ENCODE results near the gene PRDM11.

Gene PRDM11

DNA sequence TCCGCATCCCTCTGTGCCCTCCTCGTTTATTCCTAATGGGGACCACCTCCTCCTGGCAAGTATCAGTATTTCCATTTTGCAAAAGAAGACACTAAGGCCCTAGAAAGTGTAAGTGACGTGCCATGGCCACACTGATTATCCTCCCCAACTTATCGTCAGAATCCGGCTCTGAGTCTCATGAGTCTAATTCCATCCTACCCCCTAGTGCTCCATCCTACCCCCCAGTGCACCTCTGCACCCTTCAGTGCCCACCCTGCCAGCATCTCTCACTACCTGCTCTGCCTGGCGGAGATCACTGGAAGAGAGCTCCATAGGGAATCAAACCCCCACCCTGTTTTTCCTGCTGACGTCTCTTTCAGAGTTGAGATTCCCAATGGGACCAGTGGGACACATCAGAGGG, 31.8 kb downstream of the PRDM11 start:
- no peak for DNase-seq

DNA sequence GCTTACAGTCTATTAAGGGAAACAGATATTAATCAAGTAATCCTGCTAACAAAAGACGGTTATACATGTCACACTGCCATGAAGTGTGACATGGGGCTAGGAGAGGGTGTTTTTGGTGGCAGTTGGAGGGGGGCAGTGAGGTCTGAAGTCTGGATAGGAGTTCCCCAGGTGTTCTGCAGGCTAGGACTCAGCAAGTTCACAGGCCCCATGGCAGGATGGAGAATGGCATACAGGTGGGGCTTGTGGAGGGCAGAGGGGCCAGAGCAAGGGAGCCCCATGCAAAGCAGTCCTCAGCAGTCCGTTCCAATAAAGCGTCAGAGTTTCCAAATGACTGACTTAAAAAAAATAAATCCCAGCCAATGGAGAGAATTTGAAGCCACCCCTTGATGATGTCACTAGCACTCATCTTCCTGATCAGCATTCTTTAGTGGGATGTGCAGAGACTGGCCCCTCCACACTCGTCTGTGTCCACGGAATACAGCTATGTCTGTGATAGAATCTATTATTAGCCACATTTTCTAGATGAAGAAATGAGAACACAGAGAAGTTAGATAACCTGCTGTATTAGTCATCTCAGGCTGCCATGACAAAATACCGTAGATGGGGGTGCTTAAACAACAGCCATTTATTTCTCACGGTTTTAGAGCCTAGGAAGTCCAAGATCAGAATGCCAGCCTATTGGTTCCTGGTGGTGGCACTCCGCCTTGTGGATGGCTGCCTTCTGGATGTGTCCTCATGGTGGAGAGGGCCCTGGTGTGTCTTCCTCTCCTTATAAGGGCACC, 32.6 kb downstream of the PRDM11 start:
- no peak for DNase-seq

DNA sequence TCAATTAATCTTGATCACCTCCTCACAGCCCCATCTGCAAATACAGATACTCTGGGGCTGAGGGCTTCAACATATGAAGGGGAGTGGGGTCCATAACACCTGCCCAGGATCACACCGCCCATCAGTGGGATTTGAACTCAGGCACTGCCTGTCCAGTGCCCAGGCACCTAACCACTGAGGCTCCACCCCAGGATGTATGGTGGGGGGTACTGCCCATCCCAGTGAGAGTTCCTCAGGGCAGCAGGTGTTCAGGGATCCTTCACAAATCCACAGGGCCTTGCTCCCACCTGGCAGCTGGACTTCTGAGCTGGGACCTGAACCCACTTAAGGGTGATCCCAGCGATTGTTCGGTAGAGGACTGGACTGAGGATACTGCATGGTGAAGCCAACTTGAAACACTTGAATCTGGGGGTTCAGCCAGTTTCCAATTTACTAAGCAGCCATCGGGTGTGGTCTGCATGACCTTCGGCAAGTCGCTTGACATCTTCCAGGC, 33.3 kb downstream of the PRDM11 start:
- DNase-seq, result no peak

DNA sequence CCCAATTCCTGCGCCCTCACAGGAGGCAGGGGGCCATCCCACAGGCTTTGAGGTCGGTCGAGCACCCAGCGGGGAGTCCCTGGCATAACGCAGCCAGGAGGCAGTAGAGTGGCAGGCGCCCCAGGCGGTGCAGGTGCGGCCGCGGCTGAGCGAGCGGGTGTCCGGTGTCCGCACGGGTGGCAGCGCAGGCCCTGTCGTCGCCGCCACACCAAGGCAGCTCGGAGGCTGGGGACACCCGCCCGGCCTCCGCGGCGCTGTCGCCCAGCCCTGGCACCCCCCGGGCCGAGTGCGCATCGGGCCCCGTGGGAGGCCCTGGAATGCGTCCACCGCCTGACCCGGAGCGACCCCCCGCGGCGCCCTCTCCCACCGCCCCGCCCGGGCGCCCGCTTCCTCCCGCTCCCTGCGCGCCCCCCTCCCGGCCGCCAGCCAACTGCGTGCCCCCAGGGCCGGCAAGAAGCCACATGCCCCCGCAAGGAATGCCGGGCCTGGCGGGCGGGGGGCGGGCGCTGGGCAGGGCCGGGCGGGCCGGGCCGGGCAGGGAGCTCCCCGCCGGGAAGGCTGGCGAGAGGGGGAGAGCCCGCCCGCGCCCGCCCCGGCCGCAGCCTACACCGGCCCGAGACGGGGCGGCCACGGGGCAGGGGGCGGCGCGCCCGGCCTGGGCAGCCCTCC, 33.9 kb downstream of the PRDM11 start:
- no peak for DNase-seq

DNA sequence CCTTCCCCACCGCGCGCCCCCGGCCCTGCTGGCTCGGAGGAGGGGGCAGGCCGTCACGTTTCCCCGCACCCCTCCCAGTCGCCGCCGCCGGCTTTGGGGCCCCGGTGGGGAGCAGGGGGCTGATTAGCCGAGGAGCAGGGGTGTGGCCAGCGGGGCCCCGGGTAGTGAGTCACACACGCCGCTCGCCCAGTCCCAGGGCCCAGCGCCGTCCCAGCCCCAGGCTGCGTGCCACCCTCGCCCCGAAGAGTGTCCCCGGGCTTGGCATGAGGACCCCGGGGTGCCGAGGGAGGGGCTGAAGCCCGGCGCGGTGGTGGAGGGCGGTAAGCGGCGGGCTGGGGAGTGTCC, 34.4 kb downstream of the PRDM11 start:
- DNase-seq, result no peak

DNA sequence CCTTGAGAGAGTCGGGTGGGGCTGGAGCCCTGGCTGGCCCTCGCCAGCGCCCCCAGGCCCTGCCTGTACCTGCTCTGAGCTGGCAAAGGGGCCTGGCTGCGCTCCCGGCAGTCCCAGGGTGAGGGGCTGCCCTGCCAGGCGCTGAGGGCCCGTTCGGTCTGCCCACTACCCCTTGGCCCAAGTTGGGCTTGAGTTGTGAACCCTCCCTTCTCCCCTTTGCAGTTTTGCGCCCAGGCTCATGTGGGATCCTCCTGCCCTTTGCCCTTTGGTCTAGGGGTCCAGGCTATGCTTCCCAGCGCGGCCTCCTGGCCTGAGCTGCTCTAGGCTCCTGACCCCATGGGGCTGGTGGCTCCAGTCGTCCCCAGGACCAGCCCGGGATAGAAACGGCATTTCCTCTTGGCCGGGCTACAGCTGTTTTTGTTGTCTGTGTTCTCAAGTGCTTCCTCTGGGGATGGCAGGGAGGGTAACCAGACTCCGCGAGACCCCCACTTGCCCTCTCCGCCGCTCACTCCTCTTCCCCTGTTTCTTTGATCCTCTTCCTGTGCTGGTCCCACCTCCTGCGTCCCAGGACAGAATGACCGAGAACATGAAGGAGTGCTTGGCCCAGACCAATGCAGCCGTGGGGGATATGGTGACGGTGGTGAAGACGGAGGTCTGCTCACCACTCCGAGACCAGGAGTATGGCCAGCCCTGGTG, 34.9 kb downstream of the PRDM11 start:
- DNase-seq, result no peak

DNA sequence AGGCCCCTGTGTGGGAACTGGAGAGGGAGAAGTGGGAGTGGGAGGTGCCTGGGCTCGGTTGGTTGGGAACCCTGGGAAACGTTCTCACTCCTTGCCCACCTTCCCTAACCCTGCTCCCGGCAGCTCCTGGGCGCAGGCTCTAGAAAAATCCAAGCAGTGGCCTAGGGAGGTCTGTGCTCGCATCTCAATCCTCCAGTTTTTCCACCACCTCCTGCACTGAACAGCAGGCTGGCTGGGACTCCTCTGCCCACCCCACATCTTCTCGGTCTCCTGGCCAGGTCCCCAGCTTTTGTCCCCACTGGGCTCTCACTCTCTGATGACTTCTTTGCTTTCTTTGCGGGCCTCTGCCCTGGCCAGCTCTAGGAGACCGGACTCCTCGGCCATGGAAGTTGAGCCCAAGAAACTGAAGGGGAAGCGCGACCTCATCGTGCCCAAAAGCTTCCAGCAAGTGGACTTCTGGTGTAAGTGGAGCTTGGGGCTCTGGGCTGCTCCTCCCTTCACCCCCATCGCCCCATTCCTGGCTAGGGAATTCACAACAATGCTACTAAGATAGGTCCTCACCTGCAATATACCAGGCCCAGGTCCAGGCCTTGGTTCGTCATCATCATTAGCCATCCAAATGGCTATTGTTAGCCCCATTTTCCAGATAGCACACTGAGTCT, 35.6 kb downstream of the PRDM11 start:
- DNase-seq, result no peak

DNA sequence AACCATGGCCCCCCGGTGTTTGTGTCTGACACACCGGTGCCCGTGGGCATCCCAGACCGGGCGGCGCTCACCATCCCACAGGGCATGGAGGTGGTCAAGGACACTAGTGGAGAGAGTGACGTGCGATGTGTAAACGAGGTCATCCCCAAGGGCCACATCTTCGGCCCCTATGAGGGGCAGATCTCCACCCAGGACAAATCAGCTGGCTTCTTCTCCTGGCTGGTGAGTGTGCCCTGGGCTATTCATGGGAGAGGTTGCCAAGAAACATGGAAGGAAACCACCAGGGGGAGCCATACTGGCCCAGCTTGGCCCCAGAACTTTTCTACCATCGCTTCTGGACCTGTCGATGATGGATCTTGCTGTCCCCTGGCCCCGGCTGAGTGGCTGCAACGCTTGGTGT, 36.5 kb downstream of the PRDM11 start:
- no peak for DNase-seq

DNA sequence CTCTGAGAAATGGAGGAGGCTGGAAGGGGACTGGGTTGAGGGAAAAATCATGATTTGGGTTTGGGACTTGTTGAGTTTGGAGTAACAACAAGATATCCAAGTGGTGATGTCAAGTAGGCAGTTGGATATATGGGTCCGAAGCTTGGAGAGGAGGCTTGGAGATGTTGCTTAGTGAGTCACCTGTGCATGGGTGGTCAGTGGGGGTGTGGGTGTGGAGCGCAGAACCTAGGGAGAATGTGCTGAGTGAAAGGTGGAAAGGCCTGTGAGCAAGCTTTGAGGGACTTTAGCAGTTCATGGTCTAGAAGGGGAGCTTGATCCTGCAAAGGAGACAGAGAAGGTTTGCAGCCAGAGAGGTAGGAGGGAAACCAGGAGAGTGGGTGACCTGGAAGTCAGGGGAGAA, 38.2 kb downstream of the PRDM11 start:
- DNase-seq, result no peak

DNA sequence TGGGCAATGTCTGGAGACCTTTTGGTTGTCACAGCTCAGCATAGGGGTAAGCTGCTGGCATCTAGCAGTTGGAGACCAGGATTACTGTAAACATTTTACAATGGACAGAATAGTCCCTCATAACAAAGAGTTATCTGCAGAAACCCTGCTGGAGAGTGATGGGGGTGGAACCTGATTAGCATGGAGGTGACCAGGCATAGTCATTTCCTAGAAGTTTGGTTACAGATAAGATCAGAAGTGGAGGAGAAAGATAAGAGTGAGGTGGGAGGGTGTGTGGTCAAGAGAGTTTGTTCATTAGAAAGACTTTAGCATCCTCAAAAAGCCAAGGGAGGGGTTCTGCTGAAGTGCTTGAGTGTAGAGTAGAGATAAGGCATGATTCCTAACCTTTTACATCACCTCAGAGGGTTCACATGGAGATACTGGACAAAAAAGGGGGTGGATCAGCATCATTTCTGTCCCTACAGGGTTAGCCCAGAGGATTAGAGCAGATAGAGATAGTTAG, 38.8 kb downstream of the PRDM11 start:
- no peak for DNase-seq

DNA sequence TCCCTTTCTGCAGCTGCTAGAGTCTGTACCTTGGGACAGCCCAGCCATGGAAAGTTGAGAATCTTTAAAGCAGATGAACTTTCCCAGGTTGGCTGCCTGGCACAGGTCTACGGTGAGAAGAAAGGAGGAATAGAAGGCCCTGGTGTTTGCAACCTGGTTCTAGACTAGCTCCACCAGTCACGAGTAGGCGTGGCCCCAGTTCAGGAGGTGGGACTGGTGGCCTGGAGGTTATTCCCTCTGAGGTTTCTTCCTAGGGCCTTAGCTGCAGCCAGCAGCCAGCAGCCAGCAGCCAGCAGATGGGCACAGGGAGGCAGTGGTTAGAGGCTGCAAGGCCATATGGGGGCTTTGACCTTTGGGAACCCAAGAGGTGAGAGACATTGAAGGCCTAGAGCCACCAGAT, 40.9 kb downstream of the PRDM11 start:
- DNase-seq, result no peak

DNA sequence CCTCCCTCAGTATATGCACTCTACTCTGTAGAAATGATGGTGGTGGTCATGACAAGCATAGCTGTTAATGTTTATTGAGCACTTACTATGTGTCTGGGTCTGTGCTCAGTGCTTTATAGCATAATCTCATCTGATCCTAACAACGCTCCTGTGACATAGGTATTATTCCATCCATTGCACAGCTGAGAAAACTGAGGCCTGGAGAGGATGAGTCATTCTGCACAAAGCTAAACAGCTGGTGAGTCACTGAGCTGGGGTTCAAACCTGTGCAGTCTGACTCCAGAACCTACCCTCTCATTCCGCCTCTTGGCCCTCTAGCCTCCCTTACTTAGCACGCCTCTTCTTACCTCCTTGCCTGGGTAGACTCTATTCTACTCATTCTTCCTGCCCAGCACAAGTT, 41.7 kb downstream of the PRDM11 start:
- no peak for DNase-seq

DNA sequence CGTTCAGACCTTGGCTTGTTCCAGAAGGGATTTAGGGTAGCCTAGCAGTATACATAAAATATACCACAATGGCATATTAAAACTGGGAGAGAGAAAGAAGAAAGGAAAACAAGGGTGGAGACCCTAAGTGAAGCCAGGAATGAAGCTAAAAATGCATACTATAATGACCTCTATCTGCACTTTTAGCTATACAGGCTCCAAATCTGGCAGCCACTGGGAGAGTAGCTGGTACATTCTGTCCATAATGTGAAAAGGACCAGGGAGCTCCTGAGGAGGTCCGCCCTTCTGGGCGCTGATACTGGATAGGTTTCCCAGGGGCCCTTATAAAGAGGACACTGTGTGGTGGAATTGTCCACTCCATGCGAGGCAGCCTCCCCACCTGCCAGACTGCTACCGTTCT, 42.8 kb downstream of the PRDM11 start:
- no peak for DNase-seq

DNA sequence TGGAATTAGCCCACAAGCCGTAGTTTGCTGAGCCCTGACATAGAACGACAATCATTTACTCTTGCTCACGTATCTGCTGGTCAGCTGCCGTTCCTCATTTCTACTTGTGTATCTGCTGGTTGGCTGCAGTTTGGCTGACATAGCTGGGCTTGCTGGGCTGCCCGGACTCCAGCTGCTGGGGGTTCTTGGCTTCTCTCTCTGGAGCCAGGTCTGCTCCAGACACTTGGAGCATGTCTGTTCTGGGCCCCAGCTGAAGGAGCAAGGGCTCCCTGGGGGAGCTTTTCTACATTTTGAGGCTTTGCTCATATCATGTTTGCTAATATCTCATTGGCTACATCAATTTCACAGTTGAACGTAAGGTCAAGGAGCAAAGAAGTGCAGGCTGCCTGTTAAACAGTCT, 47.3 kb downstream of the PRDM11 start:
- no peak for DNase-seq

DNA sequence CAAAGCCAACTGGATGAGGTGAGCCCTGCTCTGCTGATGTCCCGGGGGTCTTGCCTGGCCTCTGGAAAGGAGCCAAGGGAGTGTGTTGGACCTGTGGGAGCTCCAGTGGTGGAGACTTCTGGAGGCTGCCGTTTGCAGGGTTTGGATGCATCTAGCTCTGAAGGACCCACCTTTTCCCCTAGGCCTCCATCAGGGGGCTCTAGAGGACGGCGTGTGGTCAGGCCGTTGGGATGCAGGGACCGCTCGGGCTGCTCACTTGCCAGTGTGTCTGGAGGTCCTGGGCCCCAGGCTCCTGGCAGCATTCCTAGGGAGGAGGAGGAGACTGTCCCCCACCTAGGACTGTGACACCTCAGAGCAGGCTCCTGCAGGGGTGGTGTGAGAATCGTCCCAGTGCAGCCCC, 58.3 kb downstream of the PRDM11 start:
- no peak for DNase-seq

DNA sequence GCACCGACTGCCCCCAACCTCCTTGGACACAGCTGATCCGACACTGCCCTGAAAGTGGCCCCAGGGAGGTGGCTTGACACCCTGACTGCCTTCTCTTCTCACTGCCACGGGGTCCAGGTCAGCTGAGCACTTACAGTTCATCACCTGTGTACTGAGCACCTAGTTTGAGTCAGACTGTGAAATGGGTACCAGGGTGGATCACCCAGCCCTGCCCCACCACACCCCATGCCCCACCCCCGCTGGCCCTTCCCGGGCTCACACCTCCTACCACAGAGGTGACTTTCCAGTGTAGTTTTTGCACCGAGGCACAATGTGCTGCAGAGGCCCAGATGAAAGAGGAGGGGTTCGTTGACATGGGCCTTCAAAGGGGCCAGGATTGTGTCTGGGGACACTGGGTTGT, 59.5 kb downstream of the PRDM11 start:
- DNase-seq, result no peak

DNA sequence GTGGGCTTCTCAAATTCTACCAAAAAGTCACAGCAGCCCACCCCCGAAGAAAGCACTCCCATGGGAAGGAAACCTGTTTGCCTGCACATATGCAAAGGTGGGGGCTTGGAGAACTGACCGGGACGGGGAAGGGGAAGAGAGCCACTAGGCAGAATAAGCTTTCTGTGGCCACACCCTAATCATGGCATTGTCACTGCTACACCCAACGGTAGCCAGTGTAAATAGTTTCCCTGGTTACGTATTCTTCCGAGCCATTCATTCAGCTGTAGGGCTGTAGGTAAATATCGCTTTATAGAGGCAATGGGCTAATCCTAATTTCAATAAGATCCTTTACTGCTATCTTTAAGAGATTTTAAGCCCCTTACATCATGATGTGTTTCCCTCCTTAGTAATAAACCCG, 61.7 kb downstream of the PRDM11 start:
- DNase-seq, result no peak

DNA sequence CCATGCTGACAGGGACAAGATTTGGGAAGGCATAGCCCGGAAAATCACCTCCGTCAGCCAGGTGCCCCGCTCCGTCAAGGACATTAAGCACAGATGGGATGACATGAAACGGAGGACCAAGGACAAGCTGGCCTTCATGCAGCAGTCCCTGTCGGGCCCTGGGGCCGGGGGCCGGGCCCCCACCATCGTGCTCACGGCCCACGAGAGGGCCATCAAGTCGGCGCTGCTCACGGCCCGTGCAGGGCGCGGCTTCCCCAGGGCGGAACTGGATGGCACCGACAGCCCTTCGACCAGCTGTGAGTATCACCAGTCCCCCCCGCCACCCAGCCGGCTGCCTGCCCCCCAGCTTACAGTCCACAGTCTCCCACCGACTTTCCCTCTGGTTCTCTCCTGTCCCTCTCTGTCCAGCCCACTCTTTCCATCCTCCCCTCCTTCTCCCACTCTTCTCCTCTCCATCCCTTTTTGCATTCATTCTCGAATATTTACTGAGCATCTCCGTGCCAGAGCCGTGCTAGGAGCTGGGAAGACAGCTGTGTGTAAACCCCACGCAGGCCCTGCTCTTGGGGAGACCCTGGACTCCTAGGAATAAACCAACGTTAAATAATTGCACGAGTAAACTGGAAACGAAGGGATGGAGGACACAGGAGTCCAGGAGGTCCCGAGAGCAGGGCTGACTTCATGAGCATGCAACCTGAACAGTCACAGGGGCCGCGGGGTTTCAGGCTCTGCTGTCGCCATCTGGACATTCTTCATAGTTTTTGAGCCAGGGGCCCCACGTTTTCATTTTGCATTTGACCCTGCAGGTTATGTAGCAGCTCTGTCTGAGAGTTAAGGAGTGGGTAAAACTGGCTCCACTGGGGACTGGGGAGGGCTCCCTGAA, 62.8 kb downstream of the PRDM11 start:
- no peak for DNase-seq

DNA sequence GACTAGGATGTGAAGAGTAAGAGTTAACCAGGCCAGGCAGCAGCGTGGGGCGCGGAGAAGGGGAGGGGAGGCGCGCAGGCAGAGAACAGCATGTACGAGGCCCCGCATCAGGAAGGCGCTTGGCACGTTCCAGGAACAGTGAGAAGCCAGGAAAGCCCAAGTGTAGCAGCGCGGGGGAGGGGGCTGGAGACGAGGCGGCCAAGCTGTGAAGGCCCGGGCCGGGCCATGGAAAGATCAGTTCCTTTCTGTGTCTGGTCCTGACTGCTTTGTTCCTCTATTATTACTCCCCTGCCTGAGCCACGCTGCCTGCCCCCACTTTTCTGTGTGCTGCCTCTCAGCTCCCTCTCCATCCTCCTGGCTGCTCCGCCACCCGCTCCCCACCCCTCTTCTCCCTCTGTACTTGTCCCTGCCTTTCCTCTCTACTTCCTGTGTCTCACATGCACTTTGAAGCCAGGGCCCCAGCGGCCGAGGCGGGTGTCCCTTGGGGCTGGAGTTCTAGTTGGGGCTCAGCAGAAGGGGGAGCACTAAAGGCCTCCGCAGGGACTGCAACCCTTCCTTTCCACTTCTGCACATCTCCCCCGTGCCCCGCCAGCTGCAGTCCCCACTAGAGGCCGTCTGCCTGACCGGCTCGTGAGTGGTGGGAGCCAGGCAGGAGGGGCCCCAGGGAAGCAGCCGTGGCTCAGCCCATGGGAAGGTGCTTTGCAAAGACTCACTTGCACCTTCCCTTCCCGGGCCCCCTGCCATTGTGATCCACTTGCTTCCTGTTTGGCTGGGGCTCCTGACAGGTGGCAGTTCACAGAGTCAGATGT, 63.7 kb downstream of the PRDM11 start:
- DNase-seq, result no peak

DNA sequence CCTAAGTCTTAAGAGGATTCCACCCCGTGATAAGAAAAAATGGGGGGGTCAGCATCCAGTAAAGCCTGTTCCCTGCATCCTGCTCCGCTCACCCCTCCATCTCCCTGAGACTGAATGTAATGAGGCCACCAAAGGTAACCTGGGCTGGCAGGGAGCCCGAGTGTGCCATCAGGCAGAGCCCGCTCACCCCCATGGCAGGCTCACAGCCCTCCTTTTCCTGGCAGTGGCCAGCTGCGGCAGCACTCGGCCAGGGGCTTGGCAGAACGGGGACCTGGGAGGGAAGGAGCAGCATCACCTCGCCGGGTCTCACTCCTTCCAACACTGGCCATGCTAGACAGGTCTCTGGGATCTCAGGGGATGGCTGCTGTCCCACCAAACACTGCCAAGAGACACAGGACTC, 64.4 kb downstream of the PRDM11 start:
- no peak for DNase-seq

DNA sequence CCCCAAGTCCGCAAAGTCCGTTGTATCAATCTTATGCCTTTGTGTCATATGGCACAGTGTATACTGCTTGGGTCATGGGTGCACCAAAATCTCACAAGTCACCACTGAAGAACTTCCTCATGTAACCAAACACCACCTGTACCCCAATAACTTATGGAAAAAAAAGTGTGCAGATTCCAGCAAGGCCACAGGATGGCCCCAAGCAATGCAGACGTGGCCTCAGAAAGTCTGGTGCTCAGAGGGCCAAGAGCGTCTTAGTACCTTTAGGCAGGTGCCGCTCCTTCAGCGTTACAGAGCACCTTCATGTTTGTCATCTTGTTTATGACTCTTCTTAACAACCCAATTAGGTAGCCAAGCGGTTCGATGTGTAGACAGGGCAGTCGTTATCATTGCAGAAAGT, 65.3 kb downstream of the PRDM11 start:
- no peak for DNase-seq
